ENCODE results near the gene NRXN3.
"Not testable (repeated sequence)": the region's sequence is repeated elsewhere in the genome, so short reads cannot be mapped to it uniquely, and the experiment has no call there.

The NRXN3 gene

DNA sequence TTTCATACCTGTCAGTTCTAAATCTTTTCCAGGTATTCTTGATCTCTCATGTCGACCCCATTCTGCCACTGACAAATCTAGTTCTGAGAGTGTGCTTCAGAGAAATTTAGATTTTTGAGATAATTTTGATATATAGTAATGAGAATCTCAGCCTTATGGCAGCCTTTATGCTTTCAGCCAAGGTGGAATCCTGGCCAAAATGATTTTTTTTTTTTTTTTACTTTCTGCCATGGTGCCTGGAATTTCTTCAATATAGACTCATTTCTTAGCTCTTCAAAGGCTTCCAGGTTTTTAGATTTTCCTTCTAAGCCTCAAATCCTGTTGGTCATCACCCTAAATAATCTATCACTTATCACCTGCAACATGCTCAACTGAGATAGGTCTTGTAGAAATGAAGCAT is 926.6 kb downstream of the NRXN3 start:
- no peak overlapping the region for H3K4me3 ChIP-seq (ENCODE audit: low read depth, low read length)
- TF ChIP-seq, protein P1, sequence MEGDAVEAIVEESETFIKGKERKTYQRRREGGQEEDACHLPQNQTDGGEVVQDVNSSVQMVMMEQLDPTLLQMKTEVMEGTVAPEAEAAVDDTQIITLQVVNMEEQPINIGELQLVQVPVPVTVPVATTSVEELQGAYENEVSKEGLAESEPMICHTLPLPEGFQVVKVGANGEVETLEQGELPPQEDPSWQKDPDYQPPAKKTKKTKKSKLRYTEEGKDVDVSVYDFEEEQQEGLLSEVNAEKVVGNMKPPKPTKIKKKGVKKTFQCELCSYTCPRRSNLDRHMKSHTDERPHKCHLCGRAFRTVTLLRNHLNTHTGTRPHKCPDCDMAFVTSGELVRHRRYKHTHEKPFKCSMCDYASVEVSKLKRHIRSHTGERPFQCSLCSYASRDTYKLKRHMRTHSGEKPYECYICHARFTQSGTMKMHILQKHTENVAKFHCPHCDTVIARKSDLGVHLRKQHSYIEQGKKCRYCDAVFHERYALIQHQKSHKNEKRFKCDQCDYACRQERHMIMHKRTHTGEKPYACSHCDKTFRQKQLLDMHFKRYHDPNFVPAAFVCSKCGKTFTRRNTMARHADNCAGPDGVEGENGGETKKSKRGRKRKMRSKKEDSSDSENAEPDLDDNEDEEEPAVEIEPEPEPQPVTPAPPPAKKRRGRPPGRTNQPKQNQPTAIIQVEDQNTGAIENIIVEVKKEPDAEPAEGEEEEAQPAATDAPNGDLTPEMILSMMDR (IDR thresholded peaks at IDR 0.05; ENCODE audit: borderline replicate concordance, insufficient read depth, low read depth, low read length), result no peak

DNA sequence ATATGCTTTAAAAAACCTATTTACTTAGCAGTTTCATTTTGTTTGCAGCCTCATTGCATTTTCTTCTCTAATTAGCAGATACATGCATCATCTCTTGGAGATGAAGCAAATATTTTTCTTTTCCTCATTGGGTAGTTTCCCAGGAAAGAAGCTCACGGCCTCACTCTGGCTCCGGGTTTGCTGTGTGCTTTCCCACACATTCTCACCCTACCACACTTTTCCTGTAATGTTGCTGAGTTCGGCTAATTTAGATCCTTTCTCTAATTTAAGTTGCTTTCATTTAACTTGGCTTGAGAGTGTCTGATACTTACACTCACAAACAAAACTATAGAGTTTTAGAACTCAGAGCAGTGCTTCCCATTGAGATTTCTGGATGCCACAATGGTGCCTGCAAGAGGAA is 928.2 kb downstream of the NRXN3 start:
- TF ChIP-seq, protein P1 (IDR thresholded peaks at IDR 0.05; ENCODE audit: borderline replicate concordance, insufficient read depth, low read depth, low read length), result no peak

DNA sequence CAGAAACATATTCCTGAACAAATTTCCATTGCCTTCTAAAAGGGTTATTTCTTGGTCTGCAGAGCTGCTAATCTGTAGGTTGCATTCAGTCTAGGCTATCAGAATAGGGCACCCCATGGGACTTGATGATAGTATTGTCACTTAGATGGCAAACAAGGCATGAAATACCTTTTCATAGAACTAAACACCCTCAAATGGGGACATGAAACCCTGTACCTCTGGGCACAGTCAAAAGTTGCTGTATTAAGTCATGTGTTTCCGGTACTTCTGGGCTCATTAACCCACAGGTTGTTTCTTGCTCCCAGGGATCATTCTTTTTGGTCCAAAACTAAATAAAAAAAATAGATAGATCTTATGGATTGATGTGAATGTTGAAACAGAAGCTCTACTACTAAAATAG is 930.4 kb downstream of the NRXN3 start:
- no peak overlapping the region for H3K4me3 ChIP-seq (ENCODE audit: low read depth, low read length)
- TF ChIP-seq, protein P1 (IDR thresholded peaks at IDR 0.05; ENCODE audit: borderline replicate concordance, insufficient read depth, low read depth, low read length), result no peak

More for the DNA sequence above, 928.2 kb downstream of the NRXN3 start:
- H3K4me3 ChIP-seq (ENCODE audit: low read depth, low read length), result no peak overlapping the region

DNA sequence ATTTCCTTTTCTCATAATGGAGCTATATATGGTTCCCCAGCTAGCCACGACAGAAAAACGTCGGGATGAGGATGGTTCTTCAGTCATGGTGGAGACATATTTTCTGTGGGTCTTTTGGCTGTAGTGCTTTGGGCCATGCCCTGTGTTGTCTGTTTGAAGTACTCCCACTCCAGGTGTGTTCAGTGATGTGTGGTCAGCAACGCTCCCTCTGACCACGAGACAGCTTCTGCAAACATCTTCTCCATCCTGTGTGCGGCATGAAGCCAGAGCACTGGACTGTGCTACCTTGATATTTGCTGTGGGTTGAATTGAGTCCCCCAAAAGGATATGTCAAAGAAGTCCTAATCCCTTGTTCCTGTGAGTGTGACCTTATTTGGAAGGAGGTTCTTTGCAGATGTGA is 931.2 kb downstream of the NRXN3 start:
- TF ChIP-seq, protein P1 (IDR thresholded peaks at IDR 0.05; ENCODE audit: borderline replicate concordance, insufficient read depth, low read depth, low read length), result no peak
- H3K4me3 ChIP-seq (ENCODE audit: low read depth, low read length), result no peak overlapping the region

DNA sequence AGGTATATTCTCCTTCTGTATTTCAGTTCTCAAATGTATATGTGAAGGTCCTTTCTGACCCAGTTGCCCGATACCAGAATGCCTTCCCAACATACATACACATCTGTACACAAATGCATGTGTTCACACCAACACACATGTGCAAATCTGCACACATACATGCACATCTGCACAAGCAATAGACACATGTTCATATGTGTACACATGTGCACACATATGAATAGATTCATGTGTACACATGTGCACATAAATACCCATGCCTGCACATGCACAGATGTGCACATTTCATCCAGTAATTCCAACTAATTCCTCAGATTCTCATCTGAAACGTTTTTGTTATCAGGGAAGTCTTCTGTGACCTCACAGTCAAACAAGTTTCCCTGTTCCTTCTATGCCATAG is 933.6 kb downstream of the NRXN3 start:
- TF ChIP-seq, protein P1 (IDR thresholded peaks at IDR 0.05; ENCODE audit: borderline replicate concordance, insufficient read depth, low read depth, low read length), result no peak
- H3K4me3 ChIP-seq (ENCODE audit: low read depth, low read length), result no peak overlapping the region

DNA sequence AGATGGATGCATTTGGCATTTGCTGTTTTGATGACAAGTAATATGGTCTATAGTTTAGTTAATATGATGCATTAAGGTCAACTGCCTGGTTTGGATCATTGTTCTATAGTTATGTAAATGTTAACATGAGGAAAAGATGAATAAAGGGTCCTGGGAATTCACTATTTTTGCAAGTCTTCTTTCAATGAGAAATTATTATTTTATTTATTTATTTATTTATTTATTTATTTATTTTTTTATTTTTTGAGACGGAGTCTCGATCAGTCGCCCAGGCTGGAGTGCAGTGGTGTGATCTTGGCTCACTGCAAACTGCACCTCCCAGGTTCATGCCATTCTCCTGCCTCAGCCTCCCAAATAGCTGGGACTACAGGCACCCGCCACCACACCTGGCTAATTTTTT is 940.4 kb downstream of the NRXN3 start:
- H3K4me3 ChIP-seq (ENCODE audit: low read depth, low read length), result not testable (repeated sequence)

DNA sequence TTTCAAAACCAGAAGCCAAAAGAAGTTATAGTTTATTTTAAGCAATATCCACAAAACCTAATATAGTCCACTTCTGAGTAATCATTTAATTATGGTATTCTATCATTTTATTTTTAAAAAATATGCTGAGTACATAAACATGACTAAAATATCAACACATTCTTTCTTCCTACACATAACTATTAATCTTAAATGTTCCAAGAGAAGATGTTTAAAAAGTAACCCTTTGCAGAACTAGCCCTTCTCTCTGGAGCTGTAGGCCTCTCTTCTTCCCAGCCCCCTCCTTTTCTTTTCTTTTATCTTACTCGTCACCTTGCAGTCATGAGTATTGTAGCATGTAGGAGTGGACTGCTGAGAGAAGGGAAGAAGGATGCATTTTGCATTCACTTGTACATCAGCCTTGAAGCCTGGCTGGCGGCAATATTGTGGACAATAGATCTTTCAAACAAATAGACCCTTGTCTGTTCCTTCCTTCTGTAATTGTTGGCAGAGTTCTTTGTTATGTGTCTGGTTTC is 941.9 kb downstream of the NRXN3 start:
- H3K4me3 ChIP-seq (ENCODE audit: low read depth, low read length), result no peak overlapping the region
- TF ChIP-seq, protein P1 (IDR thresholded peaks at IDR 0.05; ENCODE audit: borderline replicate concordance, insufficient read depth, low read depth, low read length), result no peak

DNA sequence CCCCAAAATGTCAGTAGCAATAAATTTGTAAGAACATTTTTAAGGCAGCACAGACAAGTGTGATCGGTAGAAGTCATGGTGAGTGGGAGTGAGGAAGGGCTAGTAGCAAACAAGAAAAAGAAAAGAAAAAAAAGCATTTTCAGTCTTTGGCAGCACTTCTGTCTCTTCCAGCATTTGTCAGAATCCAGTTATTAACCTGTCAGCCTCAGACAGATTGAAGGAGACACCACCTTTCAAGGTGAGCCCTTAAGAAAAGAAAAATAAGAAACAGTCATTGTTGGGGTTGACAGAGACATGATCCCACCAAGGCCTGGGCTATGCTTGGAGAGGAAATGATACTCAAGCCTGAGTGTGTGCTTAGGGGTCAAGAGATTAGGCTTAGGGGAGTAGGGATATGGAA is 947.4 kb downstream of the NRXN3 start:
- TF ChIP-seq, protein P1 (IDR thresholded peaks at IDR 0.05; ENCODE audit: borderline replicate concordance, insufficient read depth, low read depth, low read length), result no peak

More for the DNA sequence above, 947.4 kb downstream of the NRXN3 start:
- no peak overlapping the region for H3K4me3 ChIP-seq (ENCODE audit: low read depth, low read length)
